ENCODE results near the gene PLPP6.
"Not testable (repeated sequence)": the region's sequence is repeated elsewhere in the genome, so short reads cannot be mapped to it uniquely, and the experiment has no call there.

PLPP6 gene

DNA sequence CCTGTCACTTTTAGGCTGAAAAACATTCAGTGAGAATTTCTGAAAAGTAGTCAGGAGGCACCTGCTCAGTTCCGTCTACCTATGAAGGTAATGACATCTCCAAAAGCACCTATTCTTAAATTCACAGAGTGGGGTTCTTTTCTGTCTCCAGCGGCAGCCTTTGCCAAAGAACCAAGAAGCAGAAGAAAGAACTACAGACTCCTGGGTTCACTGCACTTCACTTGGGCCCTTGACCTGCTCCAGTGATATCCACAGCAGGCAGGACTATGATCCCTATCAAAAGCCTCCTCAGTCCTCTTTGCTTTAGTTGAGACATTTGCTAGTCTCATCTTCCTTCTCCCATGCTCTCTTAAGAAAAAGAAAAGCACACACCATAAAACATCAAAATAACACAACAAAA lies 19.7 kb upstream of the PLPP6 start:
- no peak overlapping the region for H3K4me3 ChIP-seq
- no peaks in the 10 kb centered on the region for H3K36me3 ChIP-seq (replicated peaks)
- DNase-seq (ENCODE audit: low spot score in 2 of 2), result no peak
- H3K27me3 ChIP-seq (ENCODE audit: low read depth), result no peaks in the 10 kb centered on the region
- H3K4me1 ChIP-seq, result no peaks in the 10 kb centered on the region
- in situ Hi-C loops (cut with MboI; ENCODE audit: low sequenced_read_pairs), result loop anchor here (25.0 kb wide), 1 partner anchor 255 kb away; no protein-coding TSS in a partner anchor
- no peaks in the 10 kb centered on the region for H3K9me3 ChIP-seq

DNA sequence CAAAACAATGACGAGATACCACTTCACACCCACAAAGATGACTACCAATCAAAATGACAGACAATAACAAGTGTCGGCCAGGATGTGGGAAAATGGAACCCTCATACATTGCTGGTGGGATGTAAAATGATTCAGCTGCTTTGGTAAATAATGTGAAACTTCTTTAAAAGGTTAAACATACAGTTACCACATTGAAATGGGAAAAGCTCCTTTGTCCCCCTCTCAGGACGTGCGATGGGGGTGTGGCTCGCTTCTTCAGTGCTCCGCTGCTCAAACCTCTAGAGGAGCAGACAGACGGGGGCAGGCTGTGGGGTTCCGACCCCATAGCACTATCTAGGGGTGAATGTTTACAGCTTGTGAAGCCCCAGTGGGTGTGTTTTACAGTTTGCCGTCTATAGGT lies 8.0 kb upstream of the PLPP6 start:
- no peaks in the 10 kb centered on the region for H3K36me3 ChIP-seq (replicated peaks)
- in situ Hi-C loops (cut with MboI; ENCODE audit: low sequenced_read_pairs), result no loop called here
- peaks cover 9% of the 10 kb centered on the region for H3K4me1 ChIP-seq
- H3K9me3 ChIP-seq, result no peaks in the 10 kb centered on the region
- no peaks in the 10 kb centered on the region; the same call in 1 of the 2 replicates for H3K27me3 ChIP-seq (ENCODE audit: low read depth)
- H3K4me3 ChIP-seq, result no peak overlapping the region
- DNase-seq (ENCODE audit: low spot score in 2 of 2), result no peak

DNA sequence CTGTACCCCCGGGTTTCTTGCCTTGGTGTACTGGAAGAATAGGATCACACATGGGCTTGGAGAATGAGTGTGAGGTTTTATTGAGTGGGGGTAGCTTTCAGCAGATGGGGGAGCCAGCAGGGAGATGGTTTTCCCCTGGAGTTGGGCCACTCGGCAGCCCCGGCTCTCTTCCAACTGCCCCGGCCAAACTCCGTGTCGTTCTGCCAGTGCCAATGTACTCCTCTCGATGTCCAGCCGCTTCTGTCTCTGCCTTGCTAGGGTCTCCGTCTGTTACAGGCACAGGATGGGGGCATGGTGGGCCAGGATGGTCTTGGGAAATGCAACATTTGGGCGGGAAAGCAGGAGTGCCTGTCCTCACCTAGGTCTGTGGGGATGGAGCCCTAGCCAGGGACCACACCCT lies 7.6 kb upstream of the PLPP6 start:
- H3K27me3 ChIP-seq (ENCODE audit: low read depth), result no peaks in the 10 kb centered on the region; the same call in 1 of the 2 replicates
- H3K4me3 ChIP-seq, result no peak overlapping the region
- H3K36me3 ChIP-seq (replicated peaks), result no peaks in the 10 kb centered on the region
- DNase-seq (ENCODE audit: low spot score in 2 of 2), result no peak
- in situ Hi-C loops (cut with MboI; ENCODE audit: low sequenced_read_pairs), result no loop called here
- H3K4me1 ChIP-seq, result peaks cover 9% of the 10 kb centered on the region
- H3K9me3 ChIP-seq, result no peaks in the 10 kb centered on the region

DNA sequence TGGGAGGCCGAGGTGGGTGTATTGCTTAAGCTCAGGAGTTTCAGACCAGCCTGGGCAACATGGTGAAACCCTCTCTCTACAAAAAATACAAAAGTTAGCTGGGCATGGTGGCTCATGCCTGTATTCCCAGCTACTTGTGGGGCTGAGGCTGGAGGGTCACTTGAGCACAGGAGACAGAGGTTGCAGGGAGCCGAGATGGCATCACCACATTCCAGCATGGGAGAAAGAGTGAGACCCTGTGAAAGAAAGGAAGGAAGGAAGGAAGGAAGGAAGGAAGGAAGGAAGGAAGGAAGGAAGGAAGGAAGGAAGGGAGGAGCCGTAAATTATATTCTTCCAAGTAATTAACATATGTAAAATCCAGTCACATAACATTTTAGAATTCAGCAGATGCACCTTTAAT lies 5.9 kb upstream of the PLPP6 start:
- H3K36me3 ChIP-seq (replicated peaks); DNase-seq (ENCODE audit: low spot score in 2 of 2); in situ Hi-C loops (cut with MboI; ENCODE audit: low sequenced_read_pairs); H3K27me3 ChIP-seq (ENCODE audit: low read depth); H3K9me3 ChIP-seq; H3K4me3 ChIP-seq: not testable (repeated sequence)
- H3K4me1 ChIP-seq, result peaks cover 11% of the 10 kb centered on the region

DNA sequence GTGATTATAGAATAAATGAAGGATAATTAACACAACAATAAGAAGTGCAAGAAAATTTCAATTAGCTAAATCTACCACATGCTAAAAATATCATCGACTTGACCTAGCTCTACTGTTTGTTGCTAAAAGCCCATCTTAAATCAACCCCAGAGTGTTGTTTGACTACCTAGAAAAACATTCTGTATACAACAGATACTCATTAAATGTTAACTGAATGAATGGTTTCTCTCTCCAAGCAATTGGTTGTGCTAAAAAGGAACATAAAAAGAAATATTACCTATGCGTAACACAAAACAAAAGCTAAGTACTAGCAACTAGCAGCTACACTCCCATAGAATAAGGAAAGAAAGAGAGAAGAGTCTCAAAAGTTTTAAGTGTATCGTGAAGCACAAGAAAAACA lies 5.5 kb upstream of the PLPP6 start:
- Histone ChIP-seq H3K9me3 (no peaks in the 10 kb centered on the region), H3K4me3 (no peak overlapping the region), H3K27me3 (ENCODE audit: low read depth) (no peaks in the 10 kb centered on the region), H3K36me3 (replicated peaks) (no peaks in the 10 kb centered on the region), H3K4me1 (peaks cover 13% of the 10 kb centered on the region)
- in situ Hi-C loops (cut with MboI; ENCODE audit: low sequenced_read_pairs), result no loop called here
- DNase-seq (ENCODE audit: low spot score in 2 of 2), result no peak

DNA sequence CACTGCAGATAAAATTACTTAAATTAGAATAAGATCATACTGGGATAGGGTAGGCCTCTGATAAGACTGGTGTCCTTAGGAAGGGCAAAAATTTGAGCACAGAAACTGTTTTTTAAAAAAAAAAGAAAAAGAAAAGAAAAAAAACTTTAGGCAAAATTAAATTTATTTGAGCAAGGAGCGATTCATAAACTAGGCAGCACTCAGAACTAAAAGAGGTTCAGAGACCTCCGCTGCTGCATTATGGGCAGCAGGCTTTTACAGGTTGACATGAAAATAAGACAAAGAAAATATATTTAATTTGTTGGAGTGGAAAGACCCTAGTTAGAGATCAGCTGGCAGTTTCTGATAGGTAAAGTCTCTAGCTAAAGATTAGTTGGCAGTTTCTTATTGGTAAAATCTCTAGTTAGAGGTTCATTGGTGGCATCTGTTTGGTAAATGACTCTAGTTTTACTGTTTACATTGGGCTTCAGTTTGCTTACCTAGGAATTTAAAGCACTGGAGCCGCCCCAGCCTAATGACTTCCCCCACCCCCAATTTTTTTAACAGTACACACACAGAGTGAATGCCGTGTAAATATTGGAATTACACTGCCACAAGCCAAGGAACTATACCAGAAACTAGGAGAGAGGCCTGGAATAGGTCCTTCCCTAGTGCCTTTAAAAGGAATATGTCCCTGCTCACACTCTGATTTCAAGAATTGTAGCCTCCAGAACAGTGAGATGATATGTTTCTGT lies 4.5 kb upstream of the PLPP6 start:
- Histone ChIP-seq H3K4me1 (peaks cover 13% of the 10 kb centered on the region), H3K4me3 (no peak overlapping the region), H3K36me3 (replicated peaks) (no peaks in the 10 kb centered on the region), H3K9me3 (no peaks in the 10 kb centered on the region), H3K27me3 (ENCODE audit: low read depth) (no peaks in the 10 kb centered on the region)
- in situ Hi-C loops (cut with MboI; ENCODE audit: low sequenced_read_pairs), result no loop called here
- no peak for DNase-seq (ENCODE audit: low spot score in 2 of 2)

DNA sequence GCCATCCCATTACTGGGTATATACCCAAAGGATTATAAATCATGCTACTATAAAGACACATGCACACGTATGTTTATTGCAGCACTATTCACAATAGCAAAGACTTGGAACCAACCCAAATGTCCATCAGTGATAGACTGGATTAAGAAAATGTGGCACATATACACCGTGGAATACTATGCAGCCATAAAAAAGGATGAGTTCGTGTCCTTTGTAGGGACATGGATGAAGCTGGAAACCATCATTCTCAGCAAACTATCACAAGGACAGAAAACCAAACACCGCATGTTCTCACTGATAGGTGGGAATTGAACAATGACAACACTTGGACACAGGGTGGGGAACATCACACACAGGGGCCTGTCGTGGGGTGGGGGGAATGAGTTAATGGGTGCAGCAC lies 1.4 kb upstream of the PLPP6 start:
- peaks cover 29% of the 10 kb centered on the region for H3K4me1 ChIP-seq
- H3K9me3 ChIP-seq; in situ Hi-C loops (cut with MboI; ENCODE audit: low sequenced_read_pairs); H3K4me3 ChIP-seq; H3K27me3 ChIP-seq (ENCODE audit: low read depth); DNase-seq (ENCODE audit: low spot score in 2 of 2); H3K36me3 ChIP-seq (replicated peaks): not testable (repeated sequence)

DNA sequence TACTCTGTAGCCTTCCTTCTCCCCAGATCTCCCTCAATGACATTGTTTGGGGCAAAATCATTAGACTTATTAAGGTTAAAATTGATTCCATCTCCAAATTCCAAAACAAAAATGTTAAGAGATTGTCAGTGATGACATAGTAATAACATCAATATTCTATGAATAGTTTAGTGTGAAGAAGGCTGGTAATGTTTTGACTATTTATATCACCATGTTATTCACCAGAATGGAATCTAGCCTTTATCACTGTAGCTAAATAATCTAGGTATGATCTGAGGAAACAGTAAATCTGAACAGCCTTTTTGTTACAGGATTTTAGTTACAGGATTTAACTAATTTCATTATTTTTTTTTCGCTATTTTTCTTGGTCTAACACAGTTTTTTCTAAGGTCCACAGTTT lies 929 bp upstream of the PLPP6 start:
- in situ Hi-C loops (cut with MboI; ENCODE audit: low sequenced_read_pairs), result no loop called here
- peaks cover 29% of the 10 kb centered on the region for H3K4me1 ChIP-seq
- DNase-seq (ENCODE audit: low spot score in 2 of 2), result no peak
- H3K27me3 ChIP-seq (ENCODE audit: low read depth), result no peaks in the 10 kb centered on the region
- no peaks in the 10 kb centered on the region for H3K36me3 ChIP-seq (replicated peaks)
- H3K9me3 ChIP-seq, result no peaks in the 10 kb centered on the region
- H3K4me3 ChIP-seq, result no peak overlapping the region

DNA sequence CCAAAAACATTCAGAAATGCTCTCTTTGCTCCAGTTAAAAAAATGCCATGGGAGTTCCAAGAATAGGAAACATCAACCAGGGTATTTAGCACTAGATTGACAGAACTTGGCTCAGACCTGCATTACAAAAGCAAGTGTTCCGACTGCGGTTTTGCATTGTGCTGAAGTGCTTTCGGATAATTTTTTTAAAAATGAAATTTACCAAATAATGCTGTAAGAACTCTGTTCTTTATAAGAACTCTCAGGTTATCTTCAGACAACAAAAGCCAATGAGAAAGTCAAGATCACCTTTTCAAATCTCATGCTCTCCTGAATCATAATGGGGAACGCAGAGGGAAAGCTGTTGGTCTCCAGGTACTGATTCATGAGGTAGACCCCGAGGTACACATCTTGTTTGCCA lies 483 bp upstream of the PLPP6 start:
- no peak for DNase-seq (ENCODE audit: low spot score in 2 of 2)
- Histone ChIP-seq H3K4me3 (peak overlapping the region; percentile 58), H3K4me1 (peaks cover 28% of the 10 kb centered on the region), H3K9me3 (no peaks in the 10 kb centered on the region), H3K36me3 (replicated peaks) (no peaks in the 10 kb centered on the region), H3K27me3 (ENCODE audit: low read depth) (no peaks in the 10 kb centered on the region)
- in situ Hi-C loops (cut with MboI; ENCODE audit: low sequenced_read_pairs), result no loop called here

DNA sequence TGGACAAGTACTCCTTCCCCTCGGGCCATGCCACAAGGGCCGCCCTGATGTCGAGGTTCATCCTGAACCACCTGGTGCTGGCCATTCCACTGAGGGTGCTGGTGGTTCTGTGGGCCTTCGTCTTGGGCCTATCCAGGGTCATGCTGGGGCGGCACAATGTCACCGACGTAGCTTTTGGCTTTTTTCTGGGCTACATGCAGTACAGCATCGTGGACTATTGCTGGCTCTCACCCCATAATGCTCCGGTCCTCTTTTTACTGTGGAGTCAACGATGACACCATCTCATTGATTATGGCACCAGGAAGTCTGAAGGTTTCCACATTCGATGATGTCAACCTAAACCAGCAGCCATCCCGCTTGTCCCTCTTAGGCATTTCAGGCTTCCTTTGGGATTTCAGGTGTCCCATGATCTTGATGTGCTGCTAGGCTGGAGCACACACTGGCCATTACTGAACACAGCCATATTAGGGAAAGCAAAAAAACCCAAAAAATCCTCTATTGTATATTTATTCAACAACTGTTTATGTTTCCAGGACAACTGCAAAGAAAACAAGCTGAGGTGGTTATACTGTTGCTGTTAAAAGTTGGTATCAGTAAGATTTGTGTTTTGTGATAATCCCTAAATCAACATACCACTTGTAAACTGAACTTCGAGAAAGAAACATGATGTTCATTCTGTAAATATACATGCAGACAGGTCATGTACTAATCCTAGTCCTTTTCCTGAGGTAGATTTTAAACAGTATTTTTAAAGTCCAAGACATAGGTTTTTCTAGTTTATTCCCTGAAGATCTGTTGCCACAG lies 1.1 kb downstream of the PLPP6 start:
- Histone ChIP-seq H3K36me3 (replicated peaks) (no peaks in the 10 kb centered on the region), H3K4me3 (peak overlapping the region; percentile 58), H3K9me3 (no peaks in the 10 kb centered on the region), H3K27me3 (ENCODE audit: low read depth) (no peaks in the 10 kb centered on the region), H3K4me1 (peaks cover 30% of the 10 kb centered on the region)
- DNase-seq (ENCODE audit: low spot score in 2 of 2), result no peak
- in situ Hi-C loops (cut with MboI; ENCODE audit: low sequenced_read_pairs), result no loop called here

DNA sequence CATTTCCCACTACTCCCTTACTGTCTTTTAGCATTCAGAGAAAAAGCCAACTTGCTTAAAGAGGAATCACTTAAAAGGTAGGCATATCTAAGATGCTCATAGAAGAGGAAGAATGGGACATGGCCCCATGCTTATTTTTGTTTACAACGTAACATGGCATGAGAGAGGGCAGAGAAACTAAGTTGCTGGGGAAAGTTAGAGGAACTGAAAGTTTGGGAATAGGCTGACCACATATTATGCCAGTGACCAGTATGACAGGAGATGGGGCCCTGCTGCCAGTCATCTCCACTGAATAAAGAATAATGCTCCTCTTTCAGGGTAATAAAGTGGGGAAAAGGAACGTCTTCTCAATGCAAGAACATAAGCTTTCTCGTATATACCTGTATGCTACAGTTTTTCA lies 1.9 kb downstream of the PLPP6 start:
- Histone ChIP-seq H3K4me3 (peak overlapping the region; percentile 58), H3K36me3 (replicated peaks) (no peaks in the 10 kb centered on the region), H3K27me3 (ENCODE audit: low read depth) (no peaks in the 10 kb centered on the region), H3K4me1 (peaks cover 30% of the 10 kb centered on the region), H3K9me3 (no peaks in the 10 kb centered on the region)
- in situ Hi-C loops (cut with MboI; ENCODE audit: low sequenced_read_pairs), result no loop called here
- no peak for DNase-seq (ENCODE audit: low spot score in 2 of 2)

DNA sequence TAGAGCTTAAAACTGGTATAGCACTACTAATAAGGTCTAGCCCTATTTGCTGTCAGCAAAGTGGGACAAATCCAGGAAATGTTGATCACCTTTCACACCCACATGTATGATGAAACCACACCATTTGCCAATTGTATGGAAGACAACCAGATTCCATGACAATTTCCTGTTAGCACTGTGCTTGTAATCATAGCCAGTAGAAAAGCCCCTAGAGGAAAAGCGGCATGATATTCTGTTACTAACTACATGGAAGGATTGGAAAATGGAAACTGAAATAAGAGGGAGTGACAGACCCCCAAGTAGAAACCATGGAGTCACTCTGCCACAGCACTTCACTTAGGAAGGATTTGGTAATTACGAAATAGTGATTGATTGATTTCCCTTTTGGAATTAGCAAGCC lies 3.3 kb downstream of the PLPP6 start:
- Histone ChIP-seq H3K9me3 (no peaks in the 10 kb centered on the region), H3K27me3 (ENCODE audit: low read depth) (no peaks in the 10 kb centered on the region), H3K36me3 (replicated peaks) (no peaks in the 10 kb centered on the region), H3K4me3 (no peak overlapping the region), H3K4me1 (peaks cover 31% of the 10 kb centered on the region)
- in situ Hi-C loops (cut with MboI; ENCODE audit: low sequenced_read_pairs), result no loop called here
- DNase-seq (ENCODE audit: low spot score in 2 of 2), result no peak

DNA sequence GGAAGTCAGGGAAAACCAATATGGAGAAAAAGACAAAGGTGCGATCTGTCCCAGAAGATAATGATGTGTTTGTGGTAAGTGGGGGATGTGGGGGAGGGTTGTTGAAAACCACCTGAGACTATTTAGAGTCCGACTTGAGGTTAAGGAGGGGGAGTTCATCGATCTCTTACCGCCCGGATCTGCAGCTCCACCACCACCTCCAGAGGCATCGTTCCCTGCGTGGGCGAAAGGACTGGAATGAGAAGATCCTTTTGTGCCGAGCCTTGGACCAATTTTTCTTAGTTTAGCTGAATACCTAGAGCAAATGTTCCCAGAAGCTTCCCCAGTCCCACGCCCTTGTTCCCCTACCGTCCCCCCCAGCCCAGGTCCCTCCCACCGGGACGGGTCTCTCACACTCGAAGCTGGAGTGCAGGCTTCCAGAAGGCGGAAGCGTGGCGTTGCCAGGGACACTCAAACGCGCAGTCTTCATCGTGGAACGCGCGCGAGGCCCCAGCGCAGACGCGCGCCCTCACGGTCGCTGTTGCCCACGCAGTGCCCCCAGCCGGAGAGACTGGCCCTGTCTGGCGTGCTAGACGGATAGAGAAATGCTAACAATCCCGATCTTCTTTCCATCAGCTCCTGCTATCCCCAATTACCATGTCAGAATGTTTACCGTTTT lies 4.1 kb downstream of the PLPP6 start, which contains the start of gene SPATA6L:
Gene SPATA6L, minus strand, starts transcription at position 439 of the 658 bp plus-strand sequence. Its CDS starts 230 bp downstream, at position 209.
- DNase-seq (ENCODE audit: low spot score in 2 of 2), result peak in 1 of 2 experiments; percentile 43
- Histone ChIP-seq H3K36me3 (replicated peaks) (no peaks in the 10 kb centered on the region), H3K4me1 (peaks cover 38% of the 10 kb centered on the region), H3K9me3 (no peaks in the 10 kb centered on the region), H3K4me3 (peak within 1 kb of the TSS; percentile 13), H3K27me3 (ENCODE audit: low read depth) (no peaks in the 10 kb centered on the region)
- in situ Hi-C loops (cut with MboI; ENCODE audit: low sequenced_read_pairs), result no loop called here

DNA sequence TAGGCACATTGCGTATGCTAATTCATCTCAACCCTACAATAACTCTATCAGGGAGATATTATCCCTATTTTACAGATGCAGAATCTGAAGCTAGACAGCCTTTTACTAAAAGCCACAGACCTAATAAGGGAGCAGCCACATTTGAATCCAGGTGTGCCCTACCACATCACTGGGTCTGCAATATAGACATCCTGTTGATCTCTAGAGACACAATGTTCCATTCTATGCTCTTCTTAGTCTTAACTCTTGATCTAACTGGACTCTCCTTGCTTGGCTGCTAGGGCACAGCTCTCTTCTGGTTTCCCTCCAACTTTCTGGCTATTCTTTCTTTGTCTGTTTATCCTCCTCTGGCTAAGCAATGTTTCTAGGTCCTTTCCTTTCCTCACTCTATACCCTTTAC lies 5.6 kb downstream of the PLPP6 start:
- H3K4me3 ChIP-seq, result no peak overlapping the region
- H3K27me3 ChIP-seq (ENCODE audit: low read depth), result no peaks in the 10 kb centered on the region
- in situ Hi-C loops (cut with MboI; ENCODE audit: low sequenced_read_pairs), result no loop called here
- DNase-seq (ENCODE audit: low spot score in 2 of 2), result no peak
- peaks cover 37% of the 10 kb centered on the region for H3K4me1 ChIP-seq
- no peaks in the 10 kb centered on the region for H3K9me3 ChIP-seq
- no peaks in the 10 kb centered on the region for H3K36me3 ChIP-seq (replicated peaks)
